GM21529 (cell line): ENCODE results near the gene STX18.
A peak's percentile ranks its signal among the peaks of the same experiment; 100 is the strongest.
"Not testable (repeated sequence)": the region's sequence is repeated elsewhere in the genome, so short reads cannot be mapped to it uniquely, and the experiment has no call there.

ENCODE experiments used
- ATAC-seq: cut with Tn5 transposase; IDR thresholded peaks from one replicate; pipeline ENCODE4 v1.9.1; 2021; ENCODE audit not compliant: unreplicated experiment

The STX18 gene

DNA sequence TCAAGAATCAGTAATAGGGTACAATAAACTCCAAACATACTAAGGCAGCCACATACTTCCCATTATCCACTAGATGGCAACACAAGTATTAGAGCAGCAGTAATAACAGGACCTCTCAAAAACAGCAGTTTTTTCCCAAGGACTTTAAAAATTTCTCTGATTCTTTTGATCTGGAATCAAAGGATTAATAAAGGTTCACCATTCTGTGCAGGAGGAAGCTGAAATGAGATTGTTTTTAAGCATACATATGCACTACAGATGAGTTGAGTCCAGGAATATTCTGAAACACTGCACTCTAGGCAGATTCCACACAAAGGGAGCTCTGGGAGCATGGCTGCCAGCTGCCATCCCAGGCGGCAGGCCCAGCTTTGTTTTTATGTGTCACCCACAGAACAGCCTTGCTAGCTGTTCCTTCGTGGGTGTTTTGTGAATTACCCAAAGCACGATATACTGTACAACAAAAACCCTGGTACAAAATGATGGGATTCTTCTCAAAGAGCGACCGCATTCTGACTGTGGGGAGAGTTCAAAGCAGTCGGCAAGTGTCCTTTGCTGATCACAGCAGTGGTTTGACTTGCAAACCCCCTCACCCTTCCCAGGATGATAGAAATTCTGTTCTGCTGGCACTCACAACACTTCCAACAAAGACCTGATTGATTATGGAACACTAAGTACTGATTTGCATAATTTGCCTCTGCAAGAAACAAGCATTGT lies 61.0 kb downstream of the STX18 start:
- ATAC-seq, result no peak

DNA sequence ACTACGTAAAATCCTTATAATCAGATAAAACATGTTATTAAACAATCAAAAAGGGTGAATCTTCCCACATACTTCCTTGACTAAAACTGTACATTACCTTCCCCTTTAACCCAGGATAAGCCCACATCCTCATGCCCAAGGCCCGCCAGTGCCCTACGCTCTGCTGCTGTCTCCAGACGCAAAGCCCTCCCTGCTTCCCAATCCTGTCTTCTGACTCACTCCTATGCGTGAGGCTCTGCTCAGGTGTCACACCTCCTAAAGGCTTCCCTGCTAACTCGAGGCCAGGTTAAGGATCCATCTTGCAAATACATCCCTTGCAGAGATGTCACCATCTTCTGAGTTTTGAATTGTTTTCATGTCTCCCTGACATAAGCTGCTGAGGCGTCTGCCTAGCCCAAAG lies 61.6 kb downstream of the STX18 start:
- ATAC-seq, result no peak

- ATAC-seq, result no peak
Measured at GRCh38 chr4:4479366-4479765, 62.5 kb downstream of the STX18 start.

GRCh38 chr4:4477796-4478195 lies 64.1 kb downstream of the STX18 start:
- ATAC-seq, result no peak

DNA sequence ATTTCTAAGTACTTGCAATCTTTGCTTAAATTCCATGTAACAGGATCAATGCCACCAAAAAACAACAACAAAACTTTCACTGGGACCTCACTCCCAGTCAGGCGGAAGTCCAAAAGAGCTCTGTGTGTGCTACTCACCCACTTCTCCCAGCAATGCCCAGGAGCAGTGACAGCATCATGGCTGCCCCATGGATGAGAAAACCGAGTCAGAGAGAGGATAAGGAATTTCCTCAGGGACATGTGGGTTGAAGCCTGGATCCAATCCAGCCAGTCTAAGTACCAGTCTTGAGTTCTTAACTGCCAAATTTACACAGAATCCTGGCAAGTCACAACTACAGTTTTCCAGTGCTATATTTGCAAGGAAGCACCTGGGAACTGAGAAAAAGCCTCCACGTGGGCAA lies 64.5 kb downstream of the STX18 start:
- no peak for ATAC-seq

DNA sequence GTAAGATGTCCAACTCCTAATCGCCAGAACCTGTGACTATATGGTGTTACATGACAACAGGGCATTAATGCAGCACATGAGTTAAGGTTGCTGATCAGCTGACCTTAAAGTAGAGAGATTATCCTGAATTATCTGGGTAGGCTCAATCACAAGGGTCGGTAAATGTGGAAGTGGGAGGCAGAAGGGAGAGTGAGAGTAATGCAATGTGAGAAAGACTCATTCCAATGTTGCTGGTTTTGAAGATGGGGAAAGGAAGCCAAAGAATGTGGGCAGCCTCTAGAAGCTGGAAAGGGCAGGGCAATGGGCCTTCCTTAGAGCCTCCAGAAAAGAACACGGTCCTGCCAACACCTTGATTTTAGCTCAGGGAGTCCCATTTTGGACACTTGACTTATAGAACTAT lies 67.4 kb downstream of the STX18 start:
- ATAC-seq, result no peak

- no peak for ATAC-seq
Measured at GRCh38 chr4:4472344-4472958, 69.4 kb downstream of the STX18 start.

- no peak for ATAC-seq
Measured at GRCh38 chr4:4471195-4471594, 70.7 kb downstream of the STX18 start.

DNA sequence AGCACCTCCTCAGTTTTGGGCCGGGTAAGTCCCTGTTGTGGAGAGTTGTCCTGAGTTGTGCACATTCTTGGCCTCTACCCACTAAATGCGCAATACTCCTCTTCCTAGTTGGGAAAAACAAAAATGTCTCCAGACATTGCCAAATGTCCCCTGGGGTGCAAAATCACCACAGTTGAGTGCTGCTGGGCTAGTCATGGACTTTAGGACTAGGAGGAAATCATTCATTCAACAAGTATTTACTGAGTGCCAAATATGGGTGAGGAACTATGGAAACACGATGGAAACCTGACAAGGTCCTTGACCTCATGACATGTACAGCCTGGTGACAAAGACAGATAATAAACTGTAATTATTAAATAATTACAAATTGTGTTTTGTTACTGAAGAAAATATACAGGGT lies 71.6 kb downstream of the STX18 start:
- ATAC-seq, result no peak

DNA sequence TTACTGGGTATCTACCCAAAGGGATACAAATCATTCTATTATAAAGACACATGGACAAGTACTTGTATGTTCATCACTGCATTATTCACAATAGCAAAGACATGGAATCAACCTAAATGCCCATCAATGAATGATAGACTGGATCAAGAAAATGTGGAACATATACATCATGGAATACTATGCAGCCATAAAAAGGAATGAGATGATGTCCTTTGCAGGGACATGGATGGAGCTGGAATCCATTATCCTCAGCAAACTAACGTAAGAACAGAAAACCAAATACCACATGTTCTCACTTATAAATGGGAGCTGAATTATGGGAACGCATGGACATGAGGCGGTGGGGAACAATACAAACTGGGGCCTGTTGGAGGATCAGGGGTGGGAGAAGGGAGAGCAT lies 76.6 kb downstream of the STX18 start:
- not testable (repeated sequence) for ATAC-seq

DNA sequence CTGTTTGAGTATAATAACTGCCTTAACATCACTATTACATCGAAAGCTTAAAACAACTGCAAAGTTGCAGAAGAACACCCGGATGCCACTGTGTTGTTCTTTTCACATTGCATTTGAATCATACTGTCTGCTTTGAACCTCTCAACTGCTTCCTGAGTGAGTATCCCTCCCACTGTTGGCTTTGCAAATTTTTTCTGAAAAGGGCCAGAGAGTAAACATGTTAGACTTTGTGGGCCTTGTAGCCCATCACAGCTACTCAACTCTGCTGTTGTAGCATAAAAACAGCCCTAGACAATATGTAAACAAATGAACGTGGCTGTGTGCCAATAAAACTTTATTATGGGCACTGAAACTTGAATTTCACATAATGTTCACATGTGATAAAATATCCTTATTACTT lies 78.9 kb downstream of the STX18 start:
- ATAC-seq, result no peak

- ATAC-seq, result no peak
Measured at GRCh38 chr4:4461850-4462249, 80.0 kb downstream of the STX18 start.

DNA sequence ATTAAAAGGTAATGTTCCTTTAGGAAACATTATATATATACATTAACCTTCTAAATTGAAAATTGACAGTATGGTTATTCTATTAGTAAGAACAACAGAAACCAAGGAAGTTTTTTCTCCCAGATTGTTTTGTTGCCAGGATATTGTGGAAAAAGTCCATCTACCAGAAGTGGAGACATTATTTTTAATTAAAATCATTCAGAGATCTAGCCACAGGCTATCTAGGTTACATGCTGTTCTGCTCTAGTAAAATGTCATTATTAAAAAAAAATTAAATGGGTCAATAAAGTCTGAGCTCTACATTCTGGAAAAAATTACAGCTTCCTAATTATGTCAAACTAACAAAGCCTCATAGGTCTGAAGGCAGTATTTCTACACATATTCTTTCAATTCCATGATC lies 80.7 kb downstream of the STX18 start:
- no peak for ATAC-seq

DNA sequence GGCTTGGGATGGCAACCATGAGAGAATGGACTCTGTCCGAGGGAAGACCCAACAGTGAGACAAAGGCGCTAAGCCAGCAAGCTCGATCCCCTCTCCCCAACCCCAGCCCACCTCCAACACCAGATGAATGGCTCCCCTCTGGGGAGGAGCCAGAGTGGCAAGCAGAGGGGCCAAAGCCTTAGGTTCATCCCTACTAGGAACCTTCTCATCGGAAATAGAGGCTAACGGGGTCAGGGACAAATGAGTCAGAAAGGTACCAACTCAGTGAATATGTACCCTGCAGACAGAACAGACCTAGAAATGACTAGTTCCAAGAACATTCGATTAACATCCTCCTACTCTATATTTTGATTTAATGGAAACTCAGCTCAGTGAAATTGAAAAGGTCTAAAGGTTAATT lies 81.1 kb downstream of the STX18 start:
- no peak for ATAC-seq

DNA sequence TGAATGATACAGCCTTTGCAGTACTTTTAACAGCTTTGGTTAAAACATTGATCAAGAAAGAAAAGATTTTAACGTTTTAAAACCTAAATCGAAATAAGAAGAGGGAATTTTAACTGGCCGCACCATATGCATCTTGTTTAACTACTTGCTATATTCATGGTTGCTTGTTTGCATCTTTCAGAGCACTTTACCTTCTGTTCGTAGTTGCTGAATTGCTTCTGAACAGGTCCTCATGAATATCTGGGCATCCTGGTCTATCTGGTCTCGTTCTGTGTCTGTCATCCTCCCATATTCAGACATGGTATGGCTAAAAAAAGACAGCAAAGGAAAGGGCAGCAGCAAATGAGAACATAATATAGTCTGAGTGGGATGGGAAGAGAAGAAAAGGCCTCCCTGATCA lies 82.7 kb downstream of the STX18 start:
- ATAC-seq, result no peak

- ATAC-seq, result no peak
Measured at GRCh38 chr4:4457803-4458553, 83.9 kb downstream of the STX18 start.

DNA sequence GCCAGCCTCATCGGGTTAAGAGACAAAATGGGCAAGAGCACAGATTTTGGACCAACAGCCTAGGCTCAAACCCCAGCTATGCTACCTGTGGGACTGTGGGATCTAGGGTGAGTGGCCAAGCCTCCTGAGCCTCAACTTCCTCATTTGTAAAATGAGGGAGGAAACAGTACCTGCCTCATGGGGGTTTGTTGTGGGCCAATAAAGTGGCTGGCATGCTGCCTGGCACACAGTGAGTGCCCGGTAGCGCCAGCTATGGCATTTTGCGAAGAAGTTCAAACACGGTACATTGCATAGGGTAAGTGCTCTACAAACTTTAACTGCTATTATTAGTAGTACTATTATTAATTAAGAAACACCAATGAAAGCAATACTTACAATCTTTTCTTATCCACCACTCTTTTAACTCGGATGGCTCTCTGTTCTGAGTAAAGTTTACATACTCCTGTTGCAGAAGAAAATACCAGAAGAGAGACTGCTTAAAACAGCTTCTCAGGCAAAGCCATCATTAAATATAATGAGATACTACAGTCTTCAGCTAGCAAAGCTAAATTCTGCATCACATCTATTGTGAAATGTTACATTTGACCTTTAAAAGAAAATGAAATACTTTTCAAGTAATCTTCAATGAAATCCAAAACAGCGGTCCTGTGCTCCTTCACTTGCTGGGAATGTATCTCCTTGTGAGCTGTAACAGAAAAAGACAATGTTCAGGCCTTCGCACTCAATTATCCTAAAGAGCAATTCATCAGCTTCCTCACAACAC lies 84.9 kb downstream of the STX18 start:
- no peak for ATAC-seq

- no peak for ATAC-seq
Measured at GRCh38 chr4:4456351-4456750, 85.5 kb downstream of the STX18 start.

DNA sequence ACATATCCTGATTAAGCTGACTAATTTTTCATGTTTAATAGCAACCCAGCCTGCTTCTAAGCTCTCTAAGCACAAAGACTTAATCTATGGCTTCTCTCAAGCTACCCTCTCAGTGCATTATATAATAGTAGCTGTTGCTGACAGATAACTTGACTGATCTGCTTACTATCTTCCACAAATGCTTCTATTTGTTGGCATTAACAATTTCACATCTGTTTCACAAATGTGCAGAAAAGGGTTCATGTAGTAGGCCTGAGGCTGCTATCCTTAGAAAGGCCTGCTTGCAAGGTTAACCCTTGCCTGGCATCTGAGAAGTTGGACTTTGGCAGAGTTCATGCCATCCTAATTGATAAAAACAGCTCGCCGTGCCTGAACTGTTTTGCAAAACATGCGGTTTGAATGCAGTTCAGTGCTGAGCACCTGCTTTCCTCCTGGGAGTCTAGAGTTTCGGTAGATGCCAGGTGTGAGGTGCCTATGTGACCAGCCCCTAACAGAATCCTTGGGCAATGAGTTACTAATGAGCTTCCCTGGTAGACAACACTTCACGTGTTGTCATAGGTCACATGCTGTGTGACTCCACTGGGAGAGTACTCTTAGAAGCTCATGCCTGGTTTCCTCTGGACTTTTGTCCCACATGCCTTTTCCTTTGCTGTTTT lies 86.5 kb downstream of the STX18 start:
- peak; percentile 90 for ATAC-seq

DNA sequence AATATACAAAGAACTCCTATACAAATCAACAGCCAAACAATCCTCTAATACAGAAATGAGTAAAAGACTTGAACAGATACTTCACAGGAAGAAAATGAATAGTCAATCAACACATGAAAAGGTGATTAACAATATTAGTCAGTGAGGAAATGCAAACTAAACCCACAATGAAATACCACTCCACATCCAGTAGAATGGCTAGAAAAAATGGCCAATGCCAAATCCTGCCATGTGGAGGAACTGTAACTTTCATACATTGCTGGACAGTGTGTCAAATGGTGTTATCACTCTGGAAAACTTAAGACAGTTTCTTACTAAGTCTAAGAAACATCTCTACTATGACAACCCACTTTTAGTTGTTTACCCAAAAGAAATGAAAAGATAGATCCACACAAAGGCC lies 95.4 kb downstream of the STX18 start:
- ATAC-seq, result no peak

- ATAC-seq, result no peak
Measured at GRCh38 chr4:4443821-4444220, 98.0 kb downstream of the STX18 start.
